Prostate gland (tissue), 2 donors: ENCODE results near the gene PCIF1. TPM values are rescaled to one million over a fixed set of nuclear protein-coding genes. Genes with fewer than 3 reads are reported as not detected.

Source experiments
- DNase-seq: peaks from one replicate; pipeline ENCODE4 v3.0.0-alpha.2; 2019; ENCODE audit warnings: low spot score
- H3K27ac ChIP-seq, 2 donors: fragments of 200-600 bp; sonication (generic); 2 replicates each; pipeline ENCODE4 v1.5.1; 2017 to 2019
- H3K27me3 ChIP-seq: fragments of 200-600 bp; sonication (generic); replicated peaks from 2 replicates; pipeline ENCODE4 v1.5.1; 2019; ENCODE audit not compliant: insufficient read depth
- H3K36me3 ChIP-seq, 2 donors: fragments of 200-600 bp; sonication (generic); 1 replicate in 1 of 2; 2 replicates in 1 of 2; pipeline versions ENCODE4 v1.5.1 to v1.8.1; 2017 to 2019
- H3K4me1 ChIP-seq: fragments of 200-600 bp; sonication (generic); replicated peaks from 2 replicates; pipeline ENCODE4 v1.5.1; 2019
- H3K4me3 ChIP-seq, 2 donors: fragments of 200-600 bp; sonication (generic); 2 replicates each; pipeline ENCODE4 v1.5.1; 2017 to 2019
- H3K9me3 ChIP-seq: fragments of 200-600 bp; sonication (generic); 2 replicates; pipeline ENCODE4 v1.5.1; 2017
- CTCF ChIP-seq, 4 experiments: fragments of 200-600 bp in 2 of 4; fragments of 450-650 bp in 2 of 4; sonication (generic) in 2 of 4; IDR thresholded peaks; 1 replicate in 3 of 4; 2 replicates in 1 of 4; pipeline ENCODE4 v1.5.1; 2016 to 2019; ENCODE audit warnings: antibody characterized with exemption in 4 of 4, mild to moderate bottlenecking in 2 of 4, moderate library complexity in 2 of 4
- POLR2A ChIP-seq: fragments of 450-650 bp; IDR thresholded peaks from one replicate; pipeline ENCODE4 v1.6.1; 2016; ENCODE audit warnings: antibody characterized with exemption, mild to moderate bottlenecking
- POLR2AphosphoS5 ChIP-seq: sonication (generic); formaldehyde crosslinking; IDR thresholded peaks from one replicate; pipeline ENCODE4 v1.6.1; 2017; ENCODE audit warnings: antibody characterized with exemption
- WGBS: methylation state at CpG from one replicate; pipeline ENCODE4 v1.1.5; 2018; 5-methylcytosine and 5-hydroxymethylcytosine counted together
- intact Hi-C: fragments of 100-400 bp; cut with DNase I; formaldehyde crosslinking; loops from one replicate; pipeline ENCODE4 v1.14.2; 2022
- total RNA-seq, 2 donors: library from RNA; depleted of rRNA; stranded (reverse); fragments of >200 nt; gene quantifications; one replicate each; pipeline ENCODE4 v1.1.0, GENCODE V29; 2016

The PCIF1 gene
- total RNA-seq, 2 donors from 2014 or later = 39.8 to 54.9 TPM

GRCh38 chr20:45892828-45893500 lies 41.5 kb upstream of the PCIF1 start:
- Histone ChIP-seq H3K4me1 (peaks cover 6% of the 10 kb centered on the region), H3K36me3 (no peaks in the 10 kb centered on the region), H3K9me3 (no peaks in the 10 kb centered on the region), H3K4me3 (no peak overlapping the region), H3K27ac (no peak overlapping the region), H3K27me3 (no peaks in the 10 kb centered on the region)
- no peak for DNase-seq
- TF ChIP-seq POLR2AphosphoS5 = no peak
- no peak for TF ChIP-seq POLR2A
- no peak for TF ChIP-seq CTCF (IDR thresholded peaks at IDR 0.05)
- intact Hi-C loops = loop anchor here (10.0 kb wide), 1 partner anchor 72 kb away; no protein-coding TSS in a partner anchor
- 80% methylated on average over 4 of the region's 4 CpGs for WGBS

- Histone ChIP-seq H3K36me3 (no peaks in the 10 kb centered on the region), H3K4me1 (peaks cover 6% of the 10 kb centered on the region), H3K9me3 (no peaks in the 10 kb centered on the region), H3K4me3 (no peak overlapping the region), H3K27ac (no peak overlapping the region), H3K27me3 (no peaks in the 10 kb centered on the region)
- DNase-seq = no peak
- intact Hi-C loops = loop anchor here (10.0 kb wide), 1 partner anchor 71 kb away; no protein-coding TSS in a partner anchor
- WGBS = 96% methylated on average over 4 of the region's 4 CpGs
- TF ChIP-seq POLR2AphosphoS5 (no peak), POLR2A (no peak), CTCF (IDR thresholded peaks at IDR 0.05) (no peak)
These were observed 40.7 kb upstream of the PCIF1 start for GRCh38 chr20:45893831-45894230.

- DNase-seq = no peak
- intact Hi-C loops = loop anchor here (10.0 kb wide), 1 partner anchor 70 kb away; no protein-coding TSS in a partner anchor
- Histone ChIP-seq H3K4me3 (no peak overlapping the region), H3K27me3 (no peaks in the 10 kb centered on the region), H3K4me1 (peaks cover 6% of the 10 kb centered on the region), H3K9me3 (no peaks in the 10 kb centered on the region), H3K27ac (no peak overlapping the region), H3K36me3 (no peaks in the 10 kb centered on the region)
- 87% methylated on average over 11 of the region's 12 CpGs for WGBS
- no peak for TF ChIP-seq CTCF (IDR thresholded peaks at IDR 0.05)
- TF ChIP-seq POLR2A = no peak
- TF ChIP-seq POLR2AphosphoS5 = no peak
These were observed 39.7 kb upstream of the PCIF1 start for GRCh38 chr20:45894797-45895196.

GRCh38 chr20:45896641-45897161 lies 37.8 kb upstream of the PCIF1 start:
- no peak for DNase-seq
- WGBS = 90% methylated on average over 14 of the region's 14 CpGs

More at GRCh38 chr20:45896641-45897161, 37.8 kb upstream of the PCIF1 start:
- no peaks in the 10 kb centered on the region for H3K9me3 ChIP-seq
- intact Hi-C loops = loop anchor here (10.0 kb wide), 1 partner anchor 68 kb away; no protein-coding TSS in a partner anchor
- TF ChIP-seq POLR2AphosphoS5 = no peak
- TF ChIP-seq CTCF (IDR thresholded peaks at IDR 0.05) = no peak
- TF ChIP-seq POLR2A = no peak
- no peaks in the 10 kb centered on the region for H3K27me3 ChIP-seq
- no peaks in the 10 kb centered on the region for H3K36me3 ChIP-seq
- H3K4me1 ChIP-seq = peaks cover 4% of the 10 kb centered on the region
- no peak overlapping the region for H3K4me3 ChIP-seq
- no peak overlapping the region for H3K27ac ChIP-seq
